Activated T-helper 1 cell treated with Interleukin-2 at 50 U/mL for 16 hours (primary cell): ENCODE measurements around the gene COP1.

ENCODE experiments used
- DNase-seq: peaks from one replicate; pipeline ENCODE4 v3.0.0-alpha.2; 2020; ENCODE audit warnings: low read depth

COP1 gene

DNA sequence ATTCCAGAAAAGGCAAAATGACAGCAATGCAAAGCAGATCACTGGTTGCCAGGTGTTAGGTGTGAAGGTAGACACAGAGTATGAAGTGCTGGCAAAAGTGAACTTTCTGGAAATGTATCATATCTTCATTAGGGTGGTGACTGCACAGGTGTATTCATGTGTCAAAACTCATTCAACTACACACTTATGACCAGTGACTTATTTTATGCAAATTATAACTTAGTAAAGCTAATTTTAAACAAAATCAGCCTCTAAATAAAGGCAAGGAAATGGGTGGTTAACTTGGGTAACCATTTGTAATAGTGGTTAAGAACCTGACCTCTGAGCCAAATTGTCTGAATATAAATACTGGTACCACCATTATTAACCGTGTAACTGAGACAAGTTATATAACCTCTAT, 7.4 kb downstream of the COP1 start:
- DNase-seq = no peak

DNA sequence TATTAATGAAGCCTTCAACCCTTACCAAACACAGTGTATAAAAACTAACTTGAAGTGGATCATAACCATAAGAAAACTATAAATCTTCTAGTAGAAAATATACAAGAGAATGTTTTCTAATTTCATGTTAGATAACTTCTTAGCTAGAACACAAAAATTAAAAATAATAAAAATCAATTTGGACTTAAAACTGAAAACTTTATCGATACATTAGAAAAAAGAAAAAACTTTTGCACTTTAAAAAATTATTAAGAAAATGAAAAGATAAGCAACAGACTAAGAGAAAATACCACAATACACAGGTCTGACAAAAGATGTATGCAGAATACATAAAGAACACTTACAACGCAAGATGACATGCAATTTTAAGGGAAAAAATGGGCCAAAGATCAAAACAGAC, 8.7 kb downstream of the COP1 start:
- DNase-seq = no peak

DNA sequence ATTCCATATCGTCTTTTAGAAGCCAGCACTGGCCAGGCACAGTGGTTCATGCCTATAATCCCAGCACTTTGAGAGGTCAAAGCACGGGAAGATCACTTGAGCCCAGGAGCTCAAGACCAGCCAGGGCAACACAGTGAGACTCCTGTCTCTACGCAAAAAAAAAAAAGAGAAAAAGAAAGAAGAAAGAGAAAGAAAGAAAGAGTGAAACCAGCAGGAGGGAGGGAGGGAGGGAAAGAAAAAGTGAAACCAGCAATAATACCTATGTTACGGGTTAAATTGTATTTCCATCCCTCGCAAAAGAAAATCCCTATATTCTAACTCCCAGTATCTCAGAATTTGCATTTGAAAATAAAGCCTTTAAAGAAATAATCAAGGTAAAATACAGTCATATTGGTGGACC, 10.4 kb downstream of the COP1 start:
- no peak for DNase-seq

DNA sequence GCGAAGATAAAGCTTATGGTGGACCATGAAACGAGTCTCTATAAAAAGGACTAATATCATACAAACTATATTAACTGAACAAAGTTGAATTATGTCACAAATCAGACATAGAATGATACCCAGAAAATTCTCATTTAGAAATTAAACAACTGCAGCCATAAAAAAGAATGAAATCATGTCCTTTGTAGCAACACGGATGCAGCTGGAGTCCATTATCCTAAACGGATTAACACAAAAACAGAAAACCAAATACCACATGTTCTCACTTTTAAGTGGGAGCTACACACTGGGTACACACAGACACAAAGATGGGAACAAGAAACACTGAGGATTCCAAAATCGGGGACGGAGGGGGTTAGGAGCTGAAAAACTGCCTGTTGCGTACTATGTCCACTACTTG, 11.5 kb downstream of the COP1 start:
- no peak for DNase-seq

DNA sequence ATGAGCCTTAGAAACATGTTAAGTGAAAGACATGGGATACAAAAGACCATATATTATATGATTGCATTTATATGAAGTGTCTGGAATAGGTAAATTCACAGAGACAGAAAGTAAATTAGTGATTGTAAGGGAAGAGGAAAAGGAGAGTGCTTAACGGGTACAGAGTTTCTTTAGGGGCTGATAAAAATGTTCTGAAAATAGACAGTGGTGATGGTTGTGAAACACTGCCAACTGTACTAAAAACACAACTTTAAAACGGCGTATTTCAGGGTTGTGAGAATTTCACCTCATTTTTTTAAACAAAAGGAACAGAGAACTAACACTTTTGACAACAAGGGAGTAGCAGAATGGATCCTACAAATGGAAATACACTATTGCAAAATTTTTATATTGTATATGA, 13.4 kb downstream of the COP1 start:
- DNase-seq = no peak

DNA sequence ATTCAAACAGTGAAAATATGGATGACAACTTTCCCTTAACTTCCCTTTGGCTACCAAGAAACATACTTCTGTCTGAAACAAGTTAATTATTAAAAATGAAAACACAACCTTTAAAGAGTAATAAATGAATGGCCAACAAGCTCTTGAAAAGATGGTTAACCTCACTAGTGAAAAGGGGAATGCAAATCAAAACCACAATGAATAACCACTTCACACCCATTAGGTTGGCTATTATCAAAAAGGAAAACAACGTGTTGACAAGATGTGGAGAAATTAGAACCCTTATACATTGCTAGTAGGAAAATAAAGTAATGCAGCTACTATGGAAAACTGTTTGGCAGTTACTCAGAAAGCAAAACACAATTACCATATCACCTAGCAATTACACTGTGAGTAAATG, 14.1 kb downstream of the COP1 start:
- DNase-seq = no peak

DNA sequence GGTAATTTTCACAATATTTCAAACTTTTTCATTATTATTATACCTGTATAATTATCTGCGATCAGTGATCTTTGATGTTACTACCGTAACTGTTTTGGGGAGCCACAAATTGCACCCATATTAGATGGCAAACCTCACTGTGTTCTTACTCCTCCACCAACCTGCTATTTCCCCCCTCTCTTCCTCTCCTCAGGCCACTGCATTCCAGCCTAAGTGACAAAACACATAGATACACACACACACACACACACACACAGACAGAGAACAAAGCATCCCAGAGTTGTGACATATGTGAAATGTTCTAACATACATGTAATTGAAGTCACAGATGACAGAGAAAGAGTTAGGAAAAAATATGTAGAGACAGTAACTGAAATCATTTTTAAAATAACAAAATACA, 18.5 kb downstream of the COP1 start:
- DNase-seq = no peak

DNA sequence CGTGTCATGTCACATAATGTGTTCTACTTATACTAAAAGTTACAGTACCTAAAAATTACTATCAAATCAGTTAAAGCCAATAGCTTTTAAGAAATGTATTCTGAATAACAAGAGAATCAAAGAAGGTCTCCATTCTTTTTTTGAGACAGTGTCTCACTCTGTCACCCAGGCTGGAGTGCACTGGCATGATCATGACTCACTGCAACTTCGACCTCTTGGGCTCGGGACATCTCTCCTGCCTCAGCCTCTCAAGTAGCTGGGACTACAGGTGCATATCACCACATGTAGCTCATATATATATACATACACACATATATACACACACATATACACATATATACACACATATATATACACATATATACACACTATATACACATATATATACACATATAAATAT, 20.1 kb downstream of the COP1 start:
- DNase-seq = no peak

DNA sequence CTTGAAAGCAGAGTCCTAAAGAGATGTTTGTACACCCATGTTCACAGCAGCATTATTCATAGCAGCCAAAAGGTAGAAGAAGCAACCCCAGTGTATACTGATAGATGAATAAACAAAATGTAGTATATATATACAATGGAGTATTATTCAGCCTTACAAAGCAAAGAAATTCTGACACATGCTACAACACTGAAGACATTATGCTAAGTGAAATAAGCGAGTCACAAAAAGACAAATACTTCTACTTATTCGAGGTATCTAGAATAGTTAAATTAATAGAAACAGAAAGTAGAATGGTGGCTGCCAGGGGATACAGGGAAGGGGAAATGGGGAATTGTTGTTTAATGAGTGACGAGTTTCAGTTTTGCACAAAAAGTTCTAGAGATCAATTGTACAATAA, 23.5 kb downstream of the COP1 start:
- DNase-seq = no peak

DNA sequence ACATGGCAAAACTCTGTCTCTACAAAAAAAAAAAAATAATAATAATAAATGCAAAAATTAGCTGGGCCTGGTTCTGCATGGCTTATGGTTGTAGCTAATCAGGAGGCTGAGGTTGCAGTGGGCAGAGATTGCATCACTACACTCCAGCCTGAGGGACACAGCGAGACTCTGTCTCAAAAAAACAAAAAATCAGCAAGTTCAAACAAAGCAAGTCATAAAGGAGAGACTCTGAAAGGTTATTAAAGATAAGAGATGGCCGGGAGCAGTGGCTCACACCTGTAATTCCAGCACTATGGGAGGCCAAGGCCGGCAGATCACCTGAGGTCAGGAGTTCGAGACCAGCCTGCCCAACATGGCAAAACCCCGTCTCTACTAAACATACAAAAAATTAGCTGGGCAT, 28.8 kb downstream of the COP1 start:
- no peak for DNase-seq

DNA sequence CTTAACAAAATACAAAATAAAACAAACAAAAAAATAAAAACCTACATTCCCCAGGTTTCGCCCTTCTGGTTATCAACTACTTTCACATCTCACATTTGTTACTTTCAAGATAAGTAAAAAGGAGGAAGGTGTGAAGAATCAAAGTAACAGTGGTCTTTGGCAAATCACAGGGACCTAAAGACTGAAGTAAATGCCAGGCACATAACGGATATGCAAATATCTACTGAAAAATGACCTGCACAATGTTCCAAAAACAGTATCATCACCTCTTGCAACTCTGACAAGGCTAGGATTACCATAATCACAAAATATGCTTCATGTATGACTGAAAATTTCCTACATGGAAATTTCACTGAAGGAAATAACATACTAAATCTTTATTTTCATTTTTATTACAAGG, 29.3 kb downstream of the COP1 start:
- no peak for DNase-seq

DNA sequence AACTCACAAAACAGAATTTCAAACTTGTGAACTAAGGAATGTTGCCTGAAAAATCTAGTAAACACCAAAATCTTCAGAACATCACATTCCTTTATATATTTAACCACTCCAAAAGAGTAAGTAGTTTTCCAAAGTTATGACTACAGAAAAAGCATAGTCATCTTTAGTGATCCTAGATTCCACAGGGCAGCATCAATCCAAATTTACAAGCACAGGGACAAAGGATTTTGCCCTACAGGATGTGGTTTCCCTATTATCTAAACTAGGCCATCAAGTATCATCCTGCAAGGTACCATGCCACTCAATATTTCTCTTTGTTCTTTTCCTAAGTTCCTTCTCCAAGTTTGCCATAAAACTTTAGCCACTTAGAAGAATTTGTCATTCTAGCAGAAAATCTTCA, 33.0 kb downstream of the COP1 start:
- no peak for DNase-seq

DNA sequence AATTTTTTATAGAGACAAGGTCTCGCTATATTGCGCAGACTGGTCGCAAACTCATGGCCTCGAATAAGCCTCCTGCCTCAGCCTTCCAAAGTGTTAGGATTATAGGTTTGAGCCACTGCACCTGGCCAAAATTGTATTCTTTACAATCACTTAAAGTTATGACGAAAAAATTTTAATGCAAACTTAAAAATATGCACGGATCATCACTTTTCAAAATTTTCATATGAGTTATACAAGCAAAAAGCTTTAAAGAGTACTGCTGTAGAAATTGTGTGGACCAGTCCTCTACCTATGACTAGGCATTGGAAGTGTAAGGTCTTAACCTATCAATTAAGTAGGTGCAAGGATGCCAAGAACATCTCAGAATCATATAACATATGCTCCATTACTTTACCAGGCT, 34.9 kb downstream of the COP1 start:
- DNase-seq = no peak

DNA sequence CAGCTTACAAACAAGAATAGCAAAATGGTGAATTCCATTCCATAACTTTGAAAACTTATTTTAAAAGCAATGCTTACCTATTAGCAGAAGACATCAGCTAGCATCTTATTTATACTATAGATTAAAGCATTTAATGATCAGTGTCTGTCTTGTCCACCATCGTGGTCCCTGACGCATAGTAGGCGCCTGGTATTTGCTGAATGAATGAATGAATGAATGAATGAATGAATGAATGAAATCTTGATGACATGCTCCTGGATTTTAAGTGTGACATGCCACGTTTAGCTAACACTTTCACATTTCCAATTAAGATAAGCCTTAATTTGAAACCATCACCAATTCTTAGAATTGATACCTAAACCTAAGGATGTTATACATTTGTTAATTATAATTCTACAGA, 39.9 kb downstream of the COP1 start:
- no peak for DNase-seq

DNA sequence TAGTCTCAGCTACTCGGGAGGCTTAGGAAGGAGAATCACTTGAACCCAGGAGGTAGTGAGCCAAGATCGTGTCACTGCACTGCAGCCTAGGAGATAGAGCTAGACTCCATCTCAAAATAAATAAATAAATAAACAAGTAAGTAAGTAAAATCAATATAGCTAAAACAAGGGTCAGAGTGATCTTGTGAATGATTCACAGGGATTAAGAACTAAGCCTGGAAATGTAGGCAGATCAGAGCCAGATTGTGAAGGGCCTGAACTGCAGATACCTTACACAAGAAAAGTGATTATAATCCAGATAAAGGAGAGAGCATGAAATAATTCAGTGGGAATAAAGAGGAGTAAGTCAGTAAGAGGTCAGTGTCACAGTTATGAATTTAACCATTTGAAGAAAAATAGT, 41.5 kb downstream of the COP1 start:
- DNase-seq = no peak

DNA sequence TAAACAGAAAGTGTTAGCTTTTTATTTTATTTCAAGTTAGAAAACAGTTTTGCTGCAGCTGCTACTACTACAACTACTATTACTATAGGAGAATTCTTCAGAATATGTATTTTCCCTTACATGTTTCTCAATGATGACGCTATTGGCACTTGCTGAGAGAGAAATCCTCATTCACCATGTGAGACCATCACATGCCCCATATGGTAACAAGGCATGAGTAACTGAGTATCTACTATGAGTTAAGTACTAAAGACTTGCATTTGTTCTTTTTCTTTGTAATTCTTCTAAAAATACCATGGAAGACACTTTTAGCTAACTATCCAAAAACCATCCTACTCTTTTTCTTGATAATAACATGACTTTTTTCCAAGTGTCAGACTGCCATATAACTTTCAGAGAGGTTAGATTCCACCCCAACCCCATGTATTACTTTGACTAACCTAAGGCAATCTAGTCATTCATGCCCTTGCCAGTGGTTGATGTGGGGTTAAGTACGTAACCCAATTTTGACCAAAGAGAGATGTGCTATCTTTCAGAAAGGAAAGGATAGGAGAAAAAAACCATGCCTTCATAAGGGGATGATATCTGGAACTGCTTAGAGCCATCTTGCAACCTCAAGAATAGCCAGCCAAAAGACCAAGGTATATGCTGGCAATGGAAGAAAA, 42.9 kb downstream of the COP1 start:
- DNase-seq = no peak

DNA sequence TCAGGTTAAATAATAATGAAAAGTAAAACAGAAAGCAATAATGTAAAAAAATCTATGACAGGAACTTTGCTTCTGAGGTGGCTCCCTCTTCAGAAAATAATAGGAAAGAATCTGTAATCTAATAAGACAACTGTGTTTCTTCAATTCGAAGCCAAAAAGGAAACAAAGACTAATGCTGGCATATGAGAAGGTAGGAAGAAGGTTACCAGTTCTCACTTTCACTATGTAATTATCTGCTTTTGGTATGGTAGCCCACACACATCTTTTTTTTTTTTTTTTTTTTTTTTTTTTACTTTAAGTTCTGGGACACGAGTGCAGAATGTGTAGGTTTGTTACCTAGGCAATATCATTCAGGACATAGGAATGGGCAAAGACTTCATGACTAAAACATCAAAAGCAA, 47.1 kb downstream of the COP1 start:
- DNase-seq = no peak

DNA sequence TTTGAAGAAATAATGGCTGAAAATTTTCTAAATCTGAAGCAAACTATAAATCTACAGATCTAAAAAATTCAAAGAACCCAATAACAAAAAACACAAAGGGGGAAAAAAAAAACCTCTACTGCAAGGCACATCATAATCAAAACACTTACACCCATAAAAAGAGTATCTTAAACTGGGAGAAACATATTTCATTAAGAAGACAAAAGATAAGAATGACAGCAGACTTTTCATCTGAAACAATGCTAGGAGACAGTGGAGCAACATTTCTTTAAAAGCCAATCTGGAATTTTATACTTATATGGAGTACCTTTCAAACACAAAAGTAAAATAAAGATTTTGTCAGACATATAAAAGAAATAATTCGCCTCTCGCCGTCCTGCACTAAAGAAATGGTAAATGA, 49.1 kb downstream of the COP1 start:
- no peak for DNase-seq

DNA sequence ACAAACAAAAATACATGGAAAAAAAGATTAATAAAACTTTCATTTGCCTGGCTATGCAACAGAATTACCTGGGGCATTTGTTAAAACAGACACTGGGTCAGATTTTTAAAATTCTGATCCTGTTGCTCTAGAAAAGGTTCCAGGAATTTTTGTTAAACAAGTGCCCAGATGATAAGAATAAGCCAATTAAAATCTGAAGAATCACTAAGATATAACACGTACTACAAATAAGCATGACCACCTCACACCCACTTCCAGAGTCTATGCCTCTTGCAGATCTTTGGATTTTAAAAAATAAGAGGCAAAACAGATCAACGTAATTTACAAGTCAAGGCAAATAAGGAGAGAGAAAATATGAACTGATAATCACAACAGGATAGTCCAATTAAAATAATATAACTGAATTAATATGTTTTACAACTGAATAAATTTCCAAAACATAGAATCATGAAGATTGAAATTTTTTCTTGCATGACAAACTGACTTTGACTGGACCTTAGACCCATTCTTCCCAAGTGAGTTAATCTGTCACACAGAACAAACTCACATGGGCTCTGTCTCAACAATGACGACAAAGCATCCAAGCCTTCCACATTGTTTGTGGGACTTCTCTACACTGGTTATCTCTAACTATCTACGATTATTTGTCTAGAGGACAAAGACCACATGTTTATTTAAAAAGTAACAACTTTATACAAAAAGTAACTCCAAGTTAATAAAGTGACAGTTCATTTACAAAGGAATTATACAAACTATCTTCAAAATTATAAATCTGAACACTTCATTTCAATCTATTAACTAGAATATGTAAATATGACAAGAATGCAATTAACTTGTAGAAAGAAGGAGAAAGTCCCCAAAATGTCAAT, 56.9 kb downstream of the COP1 start:
- no peak for DNase-seq

DNA sequence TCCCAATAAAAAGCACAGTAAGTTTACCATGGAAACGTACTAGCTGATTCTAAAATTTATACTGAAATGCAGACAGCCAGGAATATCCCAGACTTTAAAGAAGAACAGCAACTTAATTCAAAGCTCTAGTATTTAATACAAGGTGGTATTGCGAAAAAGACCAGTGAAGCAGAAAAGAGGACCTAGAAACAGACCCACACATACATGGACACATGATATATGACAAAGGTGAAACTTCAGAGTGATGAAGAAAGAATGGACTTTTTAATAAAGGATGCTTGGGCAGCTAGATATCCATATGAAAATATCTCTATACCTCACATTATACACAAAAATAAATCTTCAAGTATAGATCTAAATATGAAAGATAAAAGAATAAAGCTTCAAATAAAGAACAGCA, 62.6 kb downstream of the COP1 start:
- DNase-seq = no peak

DNA sequence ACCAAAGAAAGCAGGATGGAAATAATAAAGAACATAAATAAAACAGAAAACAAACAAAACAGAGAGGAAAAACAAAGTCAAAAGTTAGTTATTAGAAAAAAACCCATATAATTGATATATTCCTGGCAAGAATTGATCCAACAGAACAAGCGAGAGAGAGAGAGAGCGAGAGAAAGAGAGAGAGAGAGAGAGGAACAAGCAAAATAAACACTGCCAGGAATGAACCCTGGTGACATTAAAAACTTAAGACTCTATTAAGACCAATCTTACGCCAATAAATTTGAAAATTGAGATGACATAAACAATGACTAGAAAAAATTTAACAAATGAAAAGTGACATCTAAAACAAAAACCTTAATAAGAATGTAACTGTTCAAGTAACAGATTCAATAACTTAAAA, 64.1 kb downstream of the COP1 start:
- no peak for DNase-seq

DNA sequence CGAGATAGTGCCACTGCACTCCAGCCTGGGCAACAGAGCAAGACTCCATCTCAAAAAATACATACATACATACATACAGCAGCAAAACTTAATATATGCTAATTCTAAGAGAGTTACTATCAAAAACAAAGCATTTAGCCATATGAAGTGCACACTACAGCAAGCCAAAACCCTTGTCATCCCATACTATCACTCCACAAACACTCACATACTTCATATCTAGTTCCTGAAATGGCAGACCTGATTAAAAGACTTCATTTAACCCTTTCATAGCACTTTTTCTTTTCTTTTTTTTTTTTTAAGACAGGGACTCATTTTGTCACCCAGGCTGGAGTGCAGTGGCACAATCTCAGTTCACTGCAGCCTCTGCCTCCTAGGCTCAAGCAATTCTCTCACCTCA, 65.6 kb downstream of the COP1 start:
- no peak for DNase-seq

DNA sequence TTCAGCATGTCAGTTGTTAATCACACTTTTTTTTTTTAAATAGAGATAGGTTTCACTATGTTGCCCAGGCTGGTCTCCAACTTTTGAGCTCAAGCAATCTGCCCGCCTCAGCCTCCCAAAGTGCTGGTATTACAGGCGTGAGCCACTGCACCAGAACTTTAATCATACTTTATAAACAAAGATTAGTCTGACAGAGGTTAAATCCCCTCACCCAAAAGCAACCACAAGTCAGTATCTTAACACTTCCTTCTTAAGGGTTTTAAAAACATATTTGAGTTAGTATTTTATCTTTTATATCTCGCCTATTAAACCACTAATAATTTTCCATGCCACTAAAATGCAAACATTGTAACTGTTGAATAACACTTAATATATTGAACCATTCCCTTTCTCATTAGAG, 70.2 kb downstream of the COP1 start:
- DNase-seq = no peak

DNA sequence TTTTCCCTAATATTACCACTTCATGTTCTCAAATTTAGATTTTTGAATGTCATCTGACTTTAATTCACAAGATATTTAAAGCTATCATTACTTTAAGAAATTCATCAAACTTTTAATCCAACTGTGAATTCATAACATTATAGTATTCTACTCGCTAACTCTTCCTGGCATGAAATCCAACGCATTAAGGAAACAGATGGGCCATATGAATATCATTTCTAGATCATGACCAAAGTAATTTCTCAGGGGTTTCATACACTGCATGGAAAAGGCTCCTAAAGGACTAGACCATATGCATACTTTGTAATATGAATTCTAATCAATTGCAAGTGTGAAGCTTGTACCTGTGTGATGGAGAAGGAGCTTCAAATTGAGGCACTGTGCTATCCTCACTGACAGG, 72.4 kb downstream of the COP1 start:
- DNase-seq = no peak
